CD8-positive, alpha-beta memory T cell (primary cell): ENCODE measurements around the gene DIP2B. TPM values are rescaled to one million over a fixed set of nuclear protein-coding genes. Genes with fewer than 3 reads are reported as not detected.

Experiments
- CTCF ChIA-PET: fragments of 350-600 bp; sonication (Branson Sonifier 250); formaldehyde crosslinking; loops from one replicate; lab custom pipeline; 2021; ENCODE audit warnings: antibody characterized with exemption; lab: Charles Lee
- POLR2A ChIA-PET: fragments of 350-600 bp; sonication (Branson Sonifier 250); formaldehyde crosslinking; loops from one replicate; lab custom pipeline; 2021; ENCODE audit warnings: antibody characterized with exemption; lab: Charles Lee
- DNase-seq, 5 donors: peaks; one replicate each; pipeline versions ENCODE4 v3.0.0 to v3.0.0-alpha.2; 2020 to 2022; ENCODE audit warnings: mixed read lengths in 1 of 5
- H3K27ac ChIP-seq: one replicate; pipeline ENCODE4 v1.7.0; 2013; ENCODE audit warnings: low read depth, mild to moderate bottlenecking, low read length, moderate library complexity
- H3K27me3 ChIP-seq: 2 replicates; pipeline ENCODE4 v1.7.0; 2013; ENCODE audit warnings: low read length, mild to moderate bottlenecking; ENCODE audit not compliant: insufficient read depth, poor library complexity, severe bottlenecking
- H3K36me3 ChIP-seq: 2 replicates; pipeline ENCODE4 v1.7.0; 2013; ENCODE audit warnings: mild to moderate bottlenecking, low read length, moderate library complexity; ENCODE audit not compliant: insufficient read depth
- H3K4me1 ChIP-seq: 2 replicates; pipeline ENCODE4 v1.7.0; 2013; ENCODE audit warnings: mild to moderate bottlenecking, low read length, moderate library complexity; ENCODE audit not compliant: insufficient read depth
- H3K4me3 ChIP-seq: 2 replicates; pipeline ENCODE4 v1.7.0; 2013; ENCODE audit warnings: mild to moderate bottlenecking, low read length
- H3K9me3 ChIP-seq: 2 replicates; pipeline ENCODE4 v1.7.0; 2013; ENCODE audit warnings: mild to moderate bottlenecking, low read length
- H3K27ac Mint-ChIP-seq, 8 donors: one replicate each; pipeline ENCODE4 v1.8.0; 2020 to 2021; ENCODE audit warnings: mixed read lengths in 8 of 8, mild to moderate bottlenecking in 6 of 8, inconsistent platforms in 3 of 8, moderate library complexity in 3 of 8
- H3K27me3 Mint-ChIP-seq, 2 donors: one replicate each; pipeline ENCODE4 v1.8.0; 2020 to 2021; ENCODE audit warnings: mixed read lengths in 2 of 2, mild to moderate bottlenecking in 1 of 2, moderate library complexity in 1 of 2
- H3K36me3 Mint-ChIP-seq, 3 donors: one replicate each; pipeline ENCODE4 v1.8.0; 2020 to 2021; ENCODE audit warnings: mixed read lengths in 3 of 3, inconsistent platforms in 1 of 3, mild to moderate bottlenecking in 1 of 3
- H3K4me1 Mint-ChIP-seq, 3 donors: one replicate each; pipeline ENCODE4 v1.8.0; 2020 to 2021; ENCODE audit warnings: mixed read lengths in 3 of 3, inconsistent platforms in 1 of 3, mild to moderate bottlenecking in 1 of 3
- H3K4me3 Mint-ChIP-seq, 7 donors: one replicate each; pipeline ENCODE4 v1.8.0; 2020 to 2021; ENCODE audit warnings: mixed read lengths in 7 of 7, mild to moderate bottlenecking in 6 of 7, moderate library complexity in 4 of 7, inconsistent platforms in 2 of 7
- H3K9me3 Mint-ChIP-seq, 5 donors: one replicate each; pipeline ENCODE4 v1.8.0; 2020 to 2022; ENCODE audit warnings: mixed read lengths in 5 of 5, mild to moderate bottlenecking in 3 of 5, moderate library complexity in 2 of 5, inconsistent platforms in 1 of 5
- polyA plus RNA-seq: library from polyadenylated mRNA; unstranded; fragments of 300-500 nt; fragmentation: Illumina TruSeq; gene quantifications from one replicate; pipeline ENCODE4 v1.2.3, GENCODE V29; 2021
- total RNA-seq, 2 experiments: library from RNA; stranded (reverse); gene quantifications; one replicate each; pipeline ENCODE4 v1.2.3, GENCODE V29; 2021

Gene DIP2B
- total and polyA plus RNA-seq, 3 experiments from 2014 or later = 7.9 to 21.0 (median 20.4) TPM

GRCh38 chr12:50628394-50628793 lies 123.6 kb downstream of the DIP2B start:
- Mint-ChIP-seq H3K4me1 (peaks cover 16 to 21% (median 20%) of the 10 kb centered on the region in 3 donors), H3K9me3 (no peaks in the 10 kb centered on the region), H3K4me3 (no peak overlapping the region), H3K27ac (no peak overlapping the region), H3K36me3 (peaks cover 3 to 36% (median 10%) of the 10 kb centered on the region in 3 donors), H3K27me3 (no peaks in the 10 kb centered on the region)
- ChIA-PET POLR2A (no interaction called here), CTCF (interaction anchor here (2.3 kb wide), 1 partner anchor 123 kb away, joined by 6 read pairs; the partner anchor contains the start of gene DIP2B)
- H3K27ac ChIP-seq = no peak overlapping the region
- no peaks in the 10 kb centered on the region for H3K27me3 ChIP-seq
- no peak overlapping the region for H3K4me3 ChIP-seq
- DNase-seq = no peak
- H3K36me3 ChIP-seq = peaks cover 5% of the 10 kb centered on the region
- H3K9me3 ChIP-seq = no peaks in the 10 kb centered on the region
- peaks cover 17% of the 10 kb centered on the region for H3K4me1 ChIP-seq

GRCh38 chr12:50633955-50634354 lies 129.2 kb downstream of the DIP2B start:
- no peaks in the 10 kb centered on the region for H3K27me3 ChIP-seq
- no peaks in the 10 kb centered on the region for H3K9me3 ChIP-seq
- DNase-seq = no peak
- Mint-ChIP-seq H3K4me1 (peaks cover 9 to 10% (median 10%) of the 10 kb centered on the region in 3 donors), H3K27me3 (no peaks in the 10 kb centered on the region), H3K9me3 (no peaks in the 10 kb centered on the region), H3K27ac (no peak overlapping the region), H3K36me3 (peaks cover 3 to 24% (median 4%) of the 10 kb centered on the region in 3 donors), H3K4me3 (no peak overlapping the region)
- no peak overlapping the region for H3K4me3 ChIP-seq
- CTCF ChIA-PET = interaction anchor here (1.0 kb wide), 1 partner anchor 130 kb away, joined by 3 read pairs; no protein-coding TSS in a partner anchor
- no peak overlapping the region for H3K27ac ChIP-seq
- POLR2A ChIA-PET = no interaction called here
- no peaks in the 10 kb centered on the region for H3K36me3 ChIP-seq
- no peaks in the 10 kb centered on the region for H3K4me1 ChIP-seq

- ChIA-PET CTCF (interaction anchor here (1.0 kb wide), 1 partner anchor 130 kb away, joined by 3 read pairs; no protein-coding TSS in a partner anchor), POLR2A (no interaction called here)
- Mint-ChIP-seq H3K27me3 (no peaks in the 10 kb centered on the region), H3K4me3 (no peak overlapping the region), H3K27ac (peak overlapping the region in 1 of 8 donors; percentile 14), H3K4me1 (peaks cover 9 to 10% (median 10%) of the 10 kb centered on the region in 3 donors), H3K9me3 (no peaks in the 10 kb centered on the region), H3K36me3 (peaks cover 3 to 22% (median 4%) of the 10 kb centered on the region in 3 donors)
- Histone ChIP-seq H3K27ac (no peak overlapping the region), H3K4me1 (no peaks in the 10 kb centered on the region), H3K4me3 (no peak overlapping the region), H3K36me3 (no peaks in the 10 kb centered on the region), H3K27me3 (no peaks in the 10 kb centered on the region), H3K9me3 (no peaks in the 10 kb centered on the region)
- no peak for DNase-seq
These were observed 129.6 kb downstream of the DIP2B start for GRCh38 chr12:50634379-50634778.

- H3K27ac Mint-ChIP-seq = peak overlapping the region in 3 of 8 donors; percentile 58 to 83 (median 70)
- POLR2A ChIA-PET = no interaction called here
- CTCF ChIA-PET = no interaction called here
- Histone ChIP-seq H3K4me1 (no peaks in the 10 kb centered on the region), H3K36me3 (no peaks in the 10 kb centered on the region), H3K27ac (no peak overlapping the region), H3K27me3 (no peaks in the 10 kb centered on the region), H3K4me3 (no peak overlapping the region), H3K9me3 (no peaks in the 10 kb centered on the region)
- H3K36me3 Mint-ChIP-seq = peaks cover under 1 to 16% (median 5%) of the 10 kb centered on the region in 3 donors
- no peak overlapping the region for H3K4me3 Mint-ChIP-seq
- H3K9me3 Mint-ChIP-seq = no peaks in the 10 kb centered on the region
- H3K4me1 Mint-ChIP-seq = peaks cover 8 to 10% (median 9%) of the 10 kb centered on the region in 3 donors
- H3K27me3 Mint-ChIP-seq = no peaks in the 10 kb centered on the region
- no peak for DNase-seq
These were observed 130.6 kb downstream of the DIP2B start for GRCh38 chr12:50635364-50635763.

GRCh38 chr12:50635857-50636256 lies 131.1 kb downstream of the DIP2B start:
- H3K4me3 ChIP-seq = no peak overlapping the region
- Mint-ChIP-seq H3K36me3 (peaks cover 0 to 17% (median 5%) of the 10 kb centered on the region in 3 donors), H3K4me3 (no peak overlapping the region), H3K9me3 (no peaks in the 10 kb centered on the region), H3K27ac (peak overlapping the region in 2 of 8 donors; percentile 31 to 64), H3K4me1 (peaks cover 8 to 10% (median 9%) of the 10 kb centered on the region in 3 donors), H3K27me3 (peaks cover 0 to 2% of the 10 kb centered on the region in 2 donors)
- CTCF ChIA-PET = interaction anchor here (1.0 kb wide), 1 partner anchor 133 kb away, joined by 4 read pairs; no protein-coding TSS in a partner anchor
- POLR2A ChIA-PET = no interaction called here
- H3K36me3 ChIP-seq = no peaks in the 10 kb centered on the region
- H3K4me1 ChIP-seq = no peaks in the 10 kb centered on the region
- no peak for DNase-seq
- H3K27ac ChIP-seq = no peak overlapping the region
- no peaks in the 10 kb centered on the region for H3K9me3 ChIP-seq
- no peaks in the 10 kb centered on the region for H3K27me3 ChIP-seq

GRCh38 chr12:50636505-50636904 lies 131.7 kb downstream of the DIP2B start:
- Mint-ChIP-seq H3K36me3 (peaks cover 0 to 18% (median 6%) of the 10 kb centered on the region in 3 donors), H3K27me3 (peaks cover 0 to 2% of the 10 kb centered on the region in 2 donors), H3K4me1 (peaks cover 9 to 10% (median 10%) of the 10 kb centered on the region in 3 donors), H3K4me3 (no peak overlapping the region), H3K27ac (peak overlapping the region in 1 of 8 donors; percentile 64), H3K9me3 (no peaks in the 10 kb centered on the region)
- no peak for DNase-seq
- Histone ChIP-seq H3K4me1 (no peaks in the 10 kb centered on the region), H3K27ac (no peak overlapping the region), H3K9me3 (no peaks in the 10 kb centered on the region), H3K36me3 (no peaks in the 10 kb centered on the region), H3K27me3 (no peaks in the 10 kb centered on the region), H3K4me3 (no peak overlapping the region)
- POLR2A ChIA-PET = no interaction called here
- CTCF ChIA-PET = interaction anchor here (1.0 to 1.1 kb wide), 2 partner anchors 124 to 133 kb away, joined by 3 to 4 read pairs; no protein-coding TSS in a partner anchor

GRCh38 chr12:50637870-50638481 lies 133.2 kb downstream of the DIP2B start:
- peak in 2 of 5 donors; percentile 43 to 46 for DNase-seq
- H3K27me3 ChIP-seq = no peaks in the 10 kb centered on the region
- CTCF ChIA-PET = interaction anchor here (0.6 to 4.6 kb wide), 8 partner anchors 9 to 139 kb away, joined by 3 to 32 read pairs (median 3); partner anchors contain the start of gene DIP2B
- POLR2A ChIA-PET = interaction anchor here (1.4 kb wide), 1 partner anchor 133 kb away, joined by 9 read pairs; the partner anchor contains the start of gene DIP2B
- no peaks in the 10 kb centered on the region for H3K4me1 ChIP-seq
- H3K4me3 ChIP-seq = no peak overlapping the region
- H3K36me3 Mint-ChIP-seq = peaks cover 0 to 26% (median 11%) of the 10 kb centered on the region in 3 donors
- no peak overlapping the region for H3K27ac ChIP-seq
- no peaks in the 10 kb centered on the region for H3K36me3 ChIP-seq
- H3K9me3 Mint-ChIP-seq = no peaks in the 10 kb centered on the region
- H3K4me1 Mint-ChIP-seq = peaks cover 9 to 10% (median 10%) of the 10 kb centered on the region in 3 donors
- peak overlapping the region in 4 of 8 donors; percentile 36 to 86 (median 66) for H3K27ac Mint-ChIP-seq
- H3K27me3 Mint-ChIP-seq = peaks cover 0 to 2% of the 10 kb centered on the region in 2 donors
- no peak overlapping the region for H3K4me3 Mint-ChIP-seq
- no peaks in the 10 kb centered on the region for H3K9me3 ChIP-seq

GRCh38 chr12:50638482-50638880 lies 133.7 kb downstream of the DIP2B start:
- Mint-ChIP-seq H3K4me1 (peaks cover 9 to 10% (median 10%) of the 10 kb centered on the region in 3 donors), H3K4me3 (no peak overlapping the region), H3K9me3 (no peaks in the 10 kb centered on the region), H3K36me3 (peaks cover 0 to 26% (median 13%) of the 10 kb centered on the region in 3 donors), H3K27me3 (peaks cover 0 to 2% of the 10 kb centered on the region in 2 donors), H3K27ac (no peak overlapping the region)
- Histone ChIP-seq H3K9me3 (no peaks in the 10 kb centered on the region), H3K27ac (no peak overlapping the region), H3K27me3 (no peaks in the 10 kb centered on the region), H3K36me3 (no peaks in the 10 kb centered on the region), H3K4me3 (no peak overlapping the region), H3K4me1 (no peaks in the 10 kb centered on the region)
- no peak for DNase-seq
- POLR2A ChIA-PET = interaction anchor here (1.4 kb wide), 1 partner anchor 133 kb away, joined by 9 read pairs; the partner anchor contains the start of gene DIP2B
- CTCF ChIA-PET = interaction anchor here (0.6 to 4.6 kb wide), 8 partner anchors 8 to 139 kb away, joined by 3 to 32 read pairs (median 3); partner anchors contain the start of gene DIP2B
